Astrocyte of the spinal cord (primary cell): ENCODE data around the gene RPUSD1.
"Not testable (repeated sequence)": the region's sequence is repeated elsewhere in the genome, so short reads cannot be mapped to it uniquely, and the experiment has no call there.

Experiments
- DNase-seq: peaks from one replicate; pipeline ENCODE4 v3.0.0; 2011; ENCODE audit warnings: low read depth, low spot score
- H3K4me3 ChIP-seq: 2 replicates; pipeline ENCODE4 v1.5.1; 2011; ENCODE audit warnings: low read depth, mild to moderate bottlenecking, low read length, moderate library complexity
- CTCF ChIP-seq: IDR thresholded peaks from 2 replicates; pipeline ENCODE4 v1.5.1; 2012; ENCODE audit warnings: low read depth, mild to moderate bottlenecking, low read length, inconsistent platforms
- in situ Hi-C: cut with HindIII; loops from 2 replicates; pipeline ENCODE4 v1.10.0; 2017; ENCODE audit warnings: low sequenced_read_pairs

The RPUSD1 gene

GRCh38 chr16:787978-788398 lies at the start of gene RPUSD1:
RPUSD1 (minus strand) TSS chr16:788381; CDS start chr16:787737, 644 bp downstream.
- in situ Hi-C loops = no loop called here
- TF ChIP-seq CTCF = no peak
- peak within 1 kb of the TSS; percentile 84 for H3K4me3 ChIP-seq
- no peak for DNase-seq

- DNase-seq, H3K4me3 ChIP-seq, in situ Hi-C loops: not testable (repeated sequence)
These were observed 48.6 kb upstream of the RPUSD1 start for GRCh38 chr16:836822-837221.

- TF ChIP-seq CTCF = no peak
- DNase-seq = no peak
- in situ Hi-C loops = no loop called here
These were observed 48.0 kb upstream of the RPUSD1 start for GRCh38 chr16:836221-836620.

GRCh38 chr16:835373-835772 lies 47.2 kb upstream of the RPUSD1 start:
- in situ Hi-C loops = no loop called here
- no peak for TF ChIP-seq CTCF
- DNase-seq = no peak
- no peak overlapping the region for H3K4me3 ChIP-seq

More at GRCh38 chr16:836221-836620, 48.0 kb upstream of the RPUSD1 start:
- no peak overlapping the region for H3K4me3 ChIP-seq

GRCh38 chr16:833411-833810 lies 45.2 kb upstream of the RPUSD1 start:
- DNase-seq = no peak
- H3K4me3 ChIP-seq = no peak overlapping the region
- TF ChIP-seq CTCF = no peak
- in situ Hi-C loops = no loop called here

- no peak for DNase-seq
- no peak overlapping the region for H3K4me3 ChIP-seq
- no peak for TF ChIP-seq CTCF
- in situ Hi-C loops = no loop called here
These were observed 44.6 kb upstream of the RPUSD1 start for GRCh38 chr16:832652-833336.

GRCh38 chr16:831571-832413 lies 43.6 kb upstream of the RPUSD1 start:
- TF ChIP-seq CTCF = no peak
- in situ Hi-C loops = no loop called here
- DNase-seq = no peak
- H3K4me3 ChIP-seq = no peak overlapping the region
